ENCODE results near the gene HLA-DRB1.
"Not testable (repeated sequence)": the region's sequence is repeated elsewhere in the genome, so short reads cannot be mapped to it uniquely, and the experiment has no call there.

The HLA-DRB1 gene

GRCh38 chr6:32589596-32590449 is at the start of gene HLA-DRB1:
HLA-DRB1 (minus strand) TSS chr6:32589848; CDS start chr6:32589742, 106 bp downstream.
- peak; percentile 19 for DNase-seq

- no peak for DNase-seq
Observed at GRCh38 chr6:32638532-32639219, 49.0 kb upstream of the HLA-DRB1 start.

- no peak for DNase-seq
Observed at GRCh38 chr6:32637883-32638282, 48.2 kb upstream of the HLA-DRB1 start.

- DNase-seq, result no peak
Observed at GRCh38 chr6:32637219-32637880, 47.7 kb upstream of the HLA-DRB1 start, which contains the start of gene HLA-DQA1. HLA-DQA1 (plus strand) TSS chr6:32637406; CDS start chr6:32637459, 53 bp downstream.

GRCh38 chr6:32635526-32636123 is 46.0 kb upstream of the HLA-DRB1 start:
- DNase-seq, result no peak

GRCh38 chr6:32629793-32630192 is 40.1 kb upstream of the HLA-DRB1 start:
- DNase-seq, result not testable (repeated sequence)

- no peak for DNase-seq
Observed at GRCh38 chr6:32627831-32628230, 38.2 kb upstream of the HLA-DRB1 start.

- DNase-seq, result no peak
Observed at GRCh38 chr6:32627249-32627648, 37.6 kb upstream of the HLA-DRB1 start.

GRCh38 chr6:32625137-32625536 is 35.5 kb upstream of the HLA-DRB1 start:
- no peak for DNase-seq

- no peak for DNase-seq
Observed at GRCh38 chr6:32624565-32624964, 34.9 kb upstream of the HLA-DRB1 start.

- DNase-seq, result no peak
Observed at GRCh38 chr6:32623693-32624092, 34.0 kb upstream of the HLA-DRB1 start.

GRCh38 chr6:32622545-32623401 is 33.1 kb upstream of the HLA-DRB1 start:
- DNase-seq, result peak; percentile 59

GRCh38 chr6:32621372-32621771 is 31.7 kb upstream of the HLA-DRB1 start:
- no peak for DNase-seq

- DNase-seq, result no peak
Observed at GRCh38 chr6:32617751-32618150, 28.1 kb upstream of the HLA-DRB1 start.

- DNase-seq, result no peak
Observed at GRCh38 chr6:32615885-32616532, 26.4 kb upstream of the HLA-DRB1 start.

- no peak for DNase-seq
Observed at GRCh38 chr6:32614366-32615081, 24.9 kb upstream of the HLA-DRB1 start.

GRCh38 chr6:32613475-32613874 is 23.8 kb upstream of the HLA-DRB1 start:
- no peak for DNase-seq

- no peak for DNase-seq
Observed at GRCh38 chr6:32610682-32611296, 21.1 kb upstream of the HLA-DRB1 start.

- DNase-seq, result peak; percentile 51
Observed at GRCh38 chr6:32609731-32610640, 20.3 kb upstream of the HLA-DRB1 start.

All from stimulated activated CD4-positive, alpha-beta T cell treated with anti-CD3 and anti-CD28 coated beads, Interleukin-15, amount 100 ng/mL, for 24 hours (primary cell).